Trophoblast cell (in vitro differentiated cells and primary cell): ENCODE measurements around the gene FOXQ1.

Source experiments
- DNase-seq, 2 donors: peaks; one replicate each; pipeline ENCODE4 v3.0.0-alpha.2; 2016
- H2AFZ ChIP-seq: 2 replicates; pipeline ENCODE4 v1.6.1; 2013; ENCODE audit warnings: low read length, moderate library complexity, mild to moderate bottlenecking; ENCODE audit not compliant: insufficient read depth, poor library complexity
- H2AK5ac ChIP-seq: 2 replicates; pipeline ENCODE4 v1.6.1; 2013; ENCODE audit warnings: mild to moderate bottlenecking, low read length
- H2BK120ac ChIP-seq: 2 replicates; pipeline ENCODE4 v1.6.1; 2013; ENCODE audit warnings: low read length, mild to moderate bottlenecking, moderate library complexity; ENCODE audit not compliant: insufficient read depth, poor library complexity
- H2BK12ac ChIP-seq: 2 replicates; pipeline ENCODE4 v1.6.1; 2013; ENCODE audit warnings: mild to moderate bottlenecking, low read length, moderate library complexity
- H2BK5ac ChIP-seq: 2 replicates; pipeline ENCODE4 v1.6.1; 2013; ENCODE audit warnings: low read length, low read depth, moderate library complexity, mild to moderate bottlenecking; ENCODE audit not compliant: poor library complexity
- H3K14ac ChIP-seq: 2 replicates; pipeline ENCODE4 v1.6.1; 2013; ENCODE audit warnings: mild to moderate bottlenecking, low read length
- H3K18ac ChIP-seq: 2 replicates; pipeline ENCODE4 v1.6.1; 2013; ENCODE audit warnings: mild to moderate bottlenecking, low read length
- H3K23ac ChIP-seq: 2 replicates; pipeline ENCODE4 v1.6.1; 2013; ENCODE audit warnings: low read length
- H3K27ac ChIP-seq: 2 replicates; pipeline ENCODE4 v1.5.1; 2013; ENCODE audit warnings: low read depth, mild to moderate bottlenecking, inconsistent platforms, low read length, moderate library complexity
- H3K27me3 ChIP-seq: 2 replicates; pipeline ENCODE4 v1.6.1; 2013; ENCODE audit warnings: inconsistent platforms, mild to moderate bottlenecking, low read length, moderate library complexity; ENCODE audit not compliant: insufficient read depth
- H3K36me3 ChIP-seq, 2 experiments: 1 replicate in 1 of 2; 2 replicates in 1 of 2; pipeline ENCODE4 v1.6.1; 2013; ENCODE audit warnings: low read length in 2 of 2, mild to moderate bottlenecking in 2 of 2, moderate library complexity in 1 of 2; ENCODE audit not compliant: insufficient read depth in 2 of 2, control insufficient read depth in 1 of 2
- H3K4ac ChIP-seq: 2 replicates; pipeline ENCODE4 v1.6.1; 2013; ENCODE audit warnings: low read depth, mild to moderate bottlenecking, low read length, moderate library complexity
- H3K4me1 ChIP-seq, 2 experiments: 1 replicate in 1 of 2; 2 replicates in 1 of 2; pipeline ENCODE4 v1.6.1; 2013; ENCODE audit warnings: low read length in 2 of 2, mild to moderate bottlenecking in 2 of 2, moderate library complexity in 1 of 2; ENCODE audit not compliant: insufficient read depth in 2 of 2, control insufficient read depth in 1 of 2
- H3K4me2 ChIP-seq: 2 replicates; pipeline ENCODE4 v1.6.1; 2013; ENCODE audit warnings: inconsistent platforms, mild to moderate bottlenecking, low read length, moderate library complexity
- H3K4me3 ChIP-seq: 2 replicates; pipeline ENCODE4 v1.5.1; 2013; ENCODE audit warnings: mild to moderate bottlenecking, low read depth, low read length, inconsistent platforms
- H3K79me1 ChIP-seq: one replicate; pipeline ENCODE4 v1.6.1; 2013; ENCODE audit warnings: low read length
- H3K79me2 ChIP-seq: 2 replicates; pipeline ENCODE4 v1.6.1; 2013; ENCODE audit warnings: low read length, mild to moderate bottlenecking; ENCODE audit not compliant: control insufficient read depth, insufficient read depth, poor library complexity
- H3K9ac ChIP-seq: 2 replicates; pipeline ENCODE4 v1.6.1; 2013; ENCODE audit warnings: mild to moderate bottlenecking, low read length
- H3K9me3 ChIP-seq: 2 replicates; pipeline ENCODE4 v1.6.1; 2013; ENCODE audit warnings: low read depth, mild to moderate bottlenecking, control low read depth, inconsistent platforms, low read length; ENCODE audit not compliant: insufficient read depth
- H4K12ac ChIP-seq: 2 replicates; pipeline ENCODE4 v1.6.1; 2013; ENCODE audit warnings: low read depth, mild to moderate bottlenecking, low read length, moderate library complexity
- H4K8ac ChIP-seq: 2 replicates; pipeline ENCODE4 v1.6.1; 2013; ENCODE audit warnings: low read depth, mild to moderate bottlenecking, low read length, moderate library complexity
- H4K91ac ChIP-seq: one replicate; pipeline ENCODE4 v1.6.1; 2013; ENCODE audit warnings: low read depth, mild to moderate bottlenecking, low read length, moderate library complexity
- WGBS: extraction: QIAGEN DNeasy Blood & Tissue Kit; methylation state at CpG from one replicate; pipeline ENCODE4 v1.1.7; 2013; ENCODE audit warnings: missing lambda C conversion rate; ENCODE audit not compliant: insufficient read length, insufficient coverage; ENCODE audit errors: extremely low coverage; 5-methylcytosine and 5-hydroxymethylcytosine counted together

Gene FOXQ1

GRCh38 chr6:1326535-1327121 lies 14.7 kb downstream of the FOXQ1 start:
- no peak overlapping the region for H2BK120ac ChIP-seq
- DNase-seq, result no peak
- WGBS, result no CpG with 5 or more reads among the region's 11 CpGs

GRCh38 chr6:1327630-1328029 lies 15.7 kb downstream of the FOXQ1 start:
- H2BK120ac ChIP-seq, result no peak overlapping the region
- no peaks in the 10 kb centered on the region for H3K36me3 ChIP-seq
- no peak overlapping the region for H3K18ac ChIP-seq
- no peak overlapping the region for H4K12ac ChIP-seq
- no peak for DNase-seq
- H2AK5ac ChIP-seq, result no peak overlapping the region
- H4K91ac ChIP-seq, result no peak overlapping the region
- no peak overlapping the region for H4K8ac ChIP-seq
- no peak overlapping the region for H3K4me2 ChIP-seq
- H3K27me3 ChIP-seq, result no peaks in the 10 kb centered on the region
- no peaks in the 10 kb centered on the region for H3K9me3 ChIP-seq
- no peaks in the 10 kb centered on the region for H3K79me2 ChIP-seq
- H2AFZ ChIP-seq, result no peak overlapping the region
- no peak overlapping the region for H2BK12ac ChIP-seq
- no peaks in the 10 kb centered on the region for H3K79me1 ChIP-seq
- peaks cover 0 to 2% of the 10 kb centered on the region in 2 experiments for H3K4me1 ChIP-seq
- H3K27ac ChIP-seq, result no peak overlapping the region
- H2BK5ac ChIP-seq, result no peak overlapping the region
- H3K4me3 ChIP-seq, result no peak overlapping the region
- no peak overlapping the region for H3K9ac ChIP-seq
- no peak overlapping the region for H3K14ac ChIP-seq
- H3K4ac ChIP-seq, result no peak overlapping the region
- no peak overlapping the region for H3K23ac ChIP-seq
- WGBS, result no CpG with 5 or more reads among the region's 8 CpGs

More at GRCh38 chr6:1326535-1327121, 14.7 kb downstream of the FOXQ1 start:
- H4K91ac ChIP-seq, result no peak overlapping the region
- no peak overlapping the region for H2BK5ac ChIP-seq
- no peak overlapping the region for H2AFZ ChIP-seq
- H3K4me1 ChIP-seq, result peaks cover 0 to 2% of the 10 kb centered on the region in 2 experiments
- H3K23ac ChIP-seq, result no peak overlapping the region
- no peak overlapping the region for H3K18ac ChIP-seq
- no peaks in the 10 kb centered on the region for H3K36me3 ChIP-seq
- H3K4me3 ChIP-seq, result no peak overlapping the region
- no peak overlapping the region for H3K27ac ChIP-seq
- no peaks in the 10 kb centered on the region for H3K27me3 ChIP-seq
- no peak overlapping the region for H4K12ac ChIP-seq
- no peak overlapping the region for H4K8ac ChIP-seq
- no peaks in the 10 kb centered on the region for H3K9me3 ChIP-seq
- H3K9ac ChIP-seq, result no peak overlapping the region
- H3K79me1 ChIP-seq, result no peaks in the 10 kb centered on the region
- H3K14ac ChIP-seq, result no peak overlapping the region
- H3K79me2 ChIP-seq, result no peaks in the 10 kb centered on the region
- no peak overlapping the region for H2BK12ac ChIP-seq
- H3K4ac ChIP-seq, result no peak overlapping the region
- no peak overlapping the region for H2AK5ac ChIP-seq
- H3K4me2 ChIP-seq, result no peak overlapping the region

- Histone ChIP-seq H4K12ac (no peak overlapping the region), H3K18ac (no peak overlapping the region), H3K14ac (no peak overlapping the region), H2AK5ac (no peak overlapping the region), H2BK120ac (no peak overlapping the region), H3K4me2 (no peak overlapping the region), H3K4me1 (no peaks in the 10 kb centered on the region), H2BK12ac (no peak overlapping the region), H3K4ac (no peak overlapping the region), H4K91ac (no peak overlapping the region), H3K79me2 (no peaks in the 10 kb centered on the region), H3K9me3 (no peaks in the 10 kb centered on the region), H3K23ac (no peak overlapping the region), H3K9ac (no peak overlapping the region), H3K27ac (no peak overlapping the region), H3K79me1 (no peaks in the 10 kb centered on the region), H2BK5ac (no peak overlapping the region), H3K36me3 (no peaks in the 10 kb centered on the region), H2AFZ (no peak overlapping the region), H3K4me3 (no peak overlapping the region), H3K27me3 (no peaks in the 10 kb centered on the region), H4K8ac (no peak overlapping the region)
- WGBS, result no CpG with 5 or more reads among the region's 2 CpGs
- DNase-seq, result no peak
Measured at GRCh38 chr6:1328129-1328800, 16.4 kb downstream of the FOXQ1 start.

- Histone ChIP-seq H3K23ac (no peak overlapping the region), H3K9ac (no peak overlapping the region), H3K36me3 (no peaks in the 10 kb centered on the region), H2BK12ac (no peak overlapping the region), H4K91ac (no peak overlapping the region), H2AFZ (no peak overlapping the region), H3K9me3 (no peaks in the 10 kb centered on the region), H3K18ac (no peak overlapping the region), H3K4me3 (no peak overlapping the region), H2AK5ac (no peak overlapping the region), H3K79me2 (no peaks in the 10 kb centered on the region), H3K27me3 (no peaks in the 10 kb centered on the region), H3K4me2 (no peak overlapping the region), H2BK5ac (no peak overlapping the region), H3K27ac (no peak overlapping the region), H3K79me1 (no peaks in the 10 kb centered on the region), H4K12ac (no peak overlapping the region), H2BK120ac (no peak overlapping the region), H3K4ac (no peak overlapping the region), H3K4me1 (peaks cover 0 to 2% of the 10 kb centered on the region in 2 experiments), H3K14ac (no peak overlapping the region), H4K8ac (no peak overlapping the region)
- no peak for DNase-seq
Measured at GRCh38 chr6:1329708-1330107, 17.8 kb downstream of the FOXQ1 start.
